HuH-7.5 (cell line): ENCODE measurements around the gene KRT78.
"Not testable (repeated sequence)": the region's sequence is repeated elsewhere in the genome, so short reads cannot be mapped to it uniquely, and the experiment has no call there.

Source experiments
- DNase-seq: peaks from one replicate; pipeline ENCODE4 v3.0.0; 2011; ENCODE audit warnings: low spot score

The KRT78 gene

DNA sequence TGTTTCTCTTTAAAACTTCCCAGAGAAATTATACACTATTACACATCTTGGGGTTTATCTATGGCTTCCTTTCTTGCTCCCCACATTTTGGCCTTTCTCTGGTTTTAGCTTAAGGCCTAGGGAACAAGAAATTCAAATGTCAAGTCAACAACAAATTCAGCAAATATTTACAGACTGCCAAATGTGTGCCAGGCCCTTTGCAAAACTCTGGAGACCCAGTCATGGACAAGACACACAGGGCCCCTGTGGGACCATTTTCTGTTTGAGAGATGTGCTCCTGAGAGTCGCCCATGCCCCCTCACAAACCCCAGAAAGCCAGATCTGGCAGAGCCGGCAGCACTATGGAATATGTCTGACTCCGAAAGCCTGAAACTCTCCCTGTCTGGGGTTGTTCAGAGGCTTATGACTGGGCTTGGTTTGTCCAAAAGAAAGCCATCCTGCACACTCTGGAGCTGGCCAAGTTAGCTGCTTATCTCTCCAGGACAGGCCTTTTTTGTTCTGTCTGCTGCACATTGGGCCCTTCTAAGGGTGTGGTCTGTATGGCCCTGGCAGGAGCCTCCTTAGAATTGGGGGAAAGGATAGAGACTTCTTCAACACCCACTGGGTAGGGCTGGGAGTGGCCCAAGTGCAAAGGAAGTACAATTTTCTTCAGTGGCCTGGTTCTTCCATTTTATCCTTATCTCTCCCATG, 51.8 kb downstream of the KRT78 start:
- DNase-seq: no peak

DNA sequence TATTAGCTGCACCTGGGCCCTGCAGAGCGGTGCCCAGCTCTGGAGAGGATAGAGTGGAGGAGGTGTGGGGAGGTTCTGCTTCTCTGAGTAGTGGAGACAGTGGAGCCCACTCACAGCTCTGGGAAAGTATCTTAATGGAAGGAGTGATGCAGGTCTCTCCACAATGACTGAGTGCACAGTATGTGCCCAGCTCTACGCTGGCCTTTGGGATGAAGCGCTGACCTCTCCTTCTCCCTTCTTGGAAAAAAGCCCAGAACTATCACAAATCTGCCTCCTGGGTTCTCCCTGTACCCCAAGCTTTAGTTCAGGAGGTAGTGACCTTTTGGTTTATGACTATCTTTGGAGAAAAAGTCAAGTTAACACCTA, 52.4 kb downstream of the KRT78 start:
- no peak for DNase-seq

DNA sequence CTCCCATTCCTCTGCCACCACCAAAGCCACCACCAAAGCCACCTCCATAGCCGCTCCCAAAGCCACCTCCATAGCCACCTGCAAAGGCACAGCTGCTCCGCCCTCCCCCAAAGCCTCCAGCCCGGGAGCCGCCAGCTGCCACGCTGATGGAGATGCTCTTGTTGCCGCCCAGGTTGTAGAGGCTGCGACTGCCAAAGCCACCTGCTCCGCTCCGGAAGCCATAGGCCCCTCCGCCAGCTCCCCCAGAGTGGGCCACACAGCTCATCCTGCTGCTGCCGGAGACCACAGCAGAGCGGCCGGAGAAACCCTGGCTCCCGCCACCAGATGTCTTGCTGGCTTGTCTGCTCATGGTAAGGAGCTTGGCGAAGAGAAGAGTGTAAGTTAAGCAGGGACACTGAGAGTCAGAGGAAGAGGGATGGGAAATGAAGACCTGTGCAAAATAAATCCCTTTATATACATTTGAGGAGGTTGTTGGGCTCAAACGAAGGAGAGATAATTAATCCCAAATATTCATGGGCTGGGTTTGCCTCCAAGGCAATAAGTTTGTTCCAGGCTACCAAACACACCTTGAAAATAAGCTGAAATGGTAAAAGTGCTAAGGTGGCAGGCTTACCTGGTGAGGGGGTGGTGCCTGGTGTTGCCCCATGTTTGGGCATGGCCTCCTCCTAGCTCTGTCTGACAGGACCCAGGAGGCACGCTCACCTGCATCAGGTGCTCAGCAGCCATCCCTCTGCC, 52.9 kb downstream of the KRT78 start, which contains the start of gene KRT3:
TSS of gene KRT3 (minus strand) at position 424 of the 735 bp plus-strand sequence. CDS start at position 349, 75 bp downstream.
- no peak for DNase-seq

DNA sequence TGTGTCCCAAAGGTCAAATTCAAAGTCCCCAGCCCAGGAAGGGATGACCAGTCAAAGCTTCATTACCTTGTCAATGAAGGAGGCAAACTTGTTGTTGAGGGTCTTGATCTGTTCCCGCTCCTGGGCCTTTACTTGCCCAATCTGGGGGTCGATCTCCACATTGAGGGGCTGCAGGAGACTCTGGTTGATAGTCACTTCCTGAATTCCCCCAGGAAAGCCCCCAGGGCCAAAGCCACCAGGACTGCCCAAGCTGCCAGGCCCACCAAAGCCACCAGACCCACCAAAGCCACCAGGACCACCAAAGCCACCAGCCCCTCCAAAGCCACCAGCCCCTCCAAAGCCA, 53.5 kb downstream of the KRT78 start:
- not testable (repeated sequence) for DNase-seq

DNA sequence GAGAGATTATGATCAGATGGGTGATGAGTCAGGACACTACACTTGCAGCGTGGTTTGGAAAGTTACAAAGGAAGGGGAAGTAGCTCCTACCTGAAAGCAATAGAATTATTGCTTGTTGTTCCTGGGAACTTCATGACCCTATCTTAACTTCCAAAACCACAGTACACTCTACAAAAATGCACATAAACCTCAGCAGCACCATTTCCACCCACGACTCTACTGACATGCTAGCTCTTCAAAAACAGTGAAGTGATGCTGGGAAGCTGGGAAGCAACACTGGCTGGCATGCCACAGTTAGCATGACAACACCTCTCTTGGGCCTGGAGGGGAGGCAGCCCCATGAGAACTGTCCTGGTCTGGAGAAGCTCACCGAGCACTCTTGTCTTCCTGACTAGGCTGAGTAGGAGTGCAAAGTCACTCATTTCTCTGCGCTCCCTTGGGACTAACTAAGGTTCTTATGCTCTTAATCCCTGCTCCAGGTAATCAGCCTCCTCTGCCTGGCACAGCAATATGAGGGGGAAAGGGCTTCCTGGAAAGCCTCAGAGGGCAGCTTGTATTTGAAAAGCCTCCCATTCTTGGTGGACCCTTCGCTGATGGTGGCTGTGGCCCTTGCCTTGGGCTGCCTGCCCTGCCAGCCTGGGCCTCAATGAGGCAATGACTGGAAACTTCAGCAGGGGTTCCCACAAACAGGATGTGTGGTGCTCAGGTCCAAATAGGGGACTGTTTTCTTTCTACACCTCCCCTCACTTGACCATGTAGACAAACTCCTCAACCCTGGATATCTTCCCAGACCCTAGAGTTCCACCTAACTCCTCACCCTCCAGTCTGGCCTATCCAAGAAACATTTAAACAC, 54.1 kb downstream of the KRT78 start:
- DNase-seq: no peak

DNA sequence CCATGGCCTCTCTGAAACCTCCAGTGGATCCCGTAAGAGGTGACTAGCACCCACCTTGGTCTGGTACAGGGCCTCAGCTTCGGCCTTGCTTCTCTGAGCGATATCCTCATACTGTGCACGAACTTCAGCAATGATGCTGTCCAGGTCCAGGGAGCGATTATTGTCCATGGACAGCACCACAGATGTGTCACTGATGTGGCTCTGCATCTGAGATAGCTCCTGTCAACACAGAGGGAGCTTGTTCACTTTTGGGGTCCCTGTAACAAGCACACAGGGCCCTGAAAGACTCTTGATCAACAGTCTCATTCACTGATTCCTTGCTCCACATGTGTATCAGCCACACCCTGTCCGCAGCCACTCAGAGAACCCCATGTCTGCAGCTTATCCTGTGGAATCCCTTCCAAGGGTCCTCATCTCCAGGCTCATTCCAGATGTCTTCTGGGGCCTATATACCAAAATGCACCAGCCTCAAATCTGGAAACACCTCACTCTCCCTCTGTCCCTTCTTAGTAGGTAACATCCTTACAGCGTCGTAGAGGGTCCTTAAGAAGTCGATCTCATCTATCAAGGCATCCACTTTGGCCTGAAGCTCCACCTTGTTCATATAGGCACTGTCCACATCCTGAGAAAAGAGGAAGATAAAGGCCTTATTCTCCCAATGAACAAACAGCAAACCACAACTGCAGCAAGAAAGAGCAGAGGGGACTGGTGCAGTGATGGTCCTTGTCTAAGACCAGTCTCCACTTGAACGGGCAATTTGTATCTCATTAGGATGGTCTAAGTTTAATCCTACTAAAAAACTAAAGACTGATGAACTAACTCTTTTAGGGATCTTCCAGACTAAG, 56.4 kb downstream of the KRT78 start:
- DNase-seq: no peak

DNA sequence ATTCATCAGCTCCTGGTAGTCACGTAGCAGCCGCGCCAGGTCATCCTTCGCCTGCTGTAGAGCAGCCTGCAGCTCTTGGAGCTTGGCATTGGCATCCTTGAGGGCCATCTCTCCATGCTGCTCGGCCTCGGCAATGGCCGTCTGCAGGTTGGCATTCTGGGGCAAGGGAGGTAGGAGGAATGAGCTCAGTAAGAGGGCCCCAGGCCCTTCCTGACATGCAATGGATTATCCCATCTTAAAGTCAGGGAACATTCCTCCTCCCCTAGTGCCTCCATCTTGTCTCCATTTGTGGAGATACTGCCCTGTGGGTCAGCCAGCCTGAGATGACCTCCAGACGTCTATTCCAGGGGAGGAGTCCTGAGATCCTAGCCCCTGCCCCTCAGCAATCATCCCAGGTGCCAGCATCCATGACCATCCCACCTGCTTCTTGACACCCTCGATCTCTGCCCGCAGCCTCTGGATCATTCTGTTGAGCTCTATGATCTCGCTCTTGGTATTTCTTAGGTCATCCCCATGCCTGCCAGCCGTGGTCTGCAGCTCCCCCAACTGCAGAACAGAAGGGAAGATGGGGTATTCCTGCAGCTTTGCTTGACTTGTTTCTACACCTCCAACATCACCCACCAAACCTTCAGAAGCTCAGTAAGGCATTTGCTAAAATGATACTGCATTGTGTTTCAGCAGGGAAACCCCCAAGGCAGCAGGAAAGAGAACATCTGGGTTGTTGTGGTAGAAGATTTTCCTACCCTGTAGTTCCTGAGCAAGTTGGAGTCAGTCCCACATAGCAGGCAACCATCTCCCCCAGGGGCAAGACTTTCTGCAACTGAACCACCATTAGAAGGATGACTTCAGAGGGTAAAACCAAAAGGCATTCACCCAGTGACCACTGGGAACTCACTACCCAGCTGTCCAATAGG, 57.3 kb downstream of the KRT78 start:
- no peak for DNase-seq

DNA sequence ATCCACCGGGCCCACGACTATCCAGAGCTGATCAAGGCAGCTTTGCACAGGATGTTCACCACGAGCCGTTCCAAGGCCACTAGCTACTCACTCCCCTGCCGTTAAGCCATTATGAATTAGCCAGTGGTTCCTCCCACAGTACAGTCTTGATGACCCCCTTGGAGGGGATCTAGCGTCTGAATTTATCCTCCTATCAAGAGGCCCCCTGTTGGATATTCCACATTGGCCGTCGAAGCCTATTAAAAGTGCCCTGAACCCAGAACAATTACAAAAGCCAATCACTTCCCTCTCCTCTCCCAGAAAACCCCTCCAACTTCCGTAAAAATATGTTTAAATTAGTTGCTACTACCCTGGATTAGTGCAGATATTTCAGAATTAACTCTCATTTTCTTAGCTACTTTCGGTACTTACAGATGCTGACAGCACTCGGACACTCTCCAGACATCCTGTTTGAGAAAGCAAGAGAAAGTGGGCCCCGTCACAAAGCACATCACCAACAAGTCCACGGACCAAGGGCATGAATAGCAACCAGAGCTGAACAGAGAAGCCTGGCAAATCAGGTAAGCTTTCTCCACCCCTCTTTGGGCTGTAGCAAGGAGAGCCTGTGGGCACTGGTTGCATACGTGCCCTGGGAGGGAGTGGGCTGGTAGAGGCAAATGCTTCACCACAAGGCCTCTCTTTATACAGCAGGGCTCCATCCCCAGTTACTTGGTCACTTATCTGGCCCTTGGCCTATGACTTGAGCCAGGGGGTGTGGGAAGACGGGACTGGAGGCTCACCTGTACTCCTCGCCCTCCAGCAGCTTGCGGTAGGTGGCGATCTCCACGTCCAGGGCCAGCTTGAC, 58.1 kb downstream of the KRT78 start:
- no peak for DNase-seq

DNA sequence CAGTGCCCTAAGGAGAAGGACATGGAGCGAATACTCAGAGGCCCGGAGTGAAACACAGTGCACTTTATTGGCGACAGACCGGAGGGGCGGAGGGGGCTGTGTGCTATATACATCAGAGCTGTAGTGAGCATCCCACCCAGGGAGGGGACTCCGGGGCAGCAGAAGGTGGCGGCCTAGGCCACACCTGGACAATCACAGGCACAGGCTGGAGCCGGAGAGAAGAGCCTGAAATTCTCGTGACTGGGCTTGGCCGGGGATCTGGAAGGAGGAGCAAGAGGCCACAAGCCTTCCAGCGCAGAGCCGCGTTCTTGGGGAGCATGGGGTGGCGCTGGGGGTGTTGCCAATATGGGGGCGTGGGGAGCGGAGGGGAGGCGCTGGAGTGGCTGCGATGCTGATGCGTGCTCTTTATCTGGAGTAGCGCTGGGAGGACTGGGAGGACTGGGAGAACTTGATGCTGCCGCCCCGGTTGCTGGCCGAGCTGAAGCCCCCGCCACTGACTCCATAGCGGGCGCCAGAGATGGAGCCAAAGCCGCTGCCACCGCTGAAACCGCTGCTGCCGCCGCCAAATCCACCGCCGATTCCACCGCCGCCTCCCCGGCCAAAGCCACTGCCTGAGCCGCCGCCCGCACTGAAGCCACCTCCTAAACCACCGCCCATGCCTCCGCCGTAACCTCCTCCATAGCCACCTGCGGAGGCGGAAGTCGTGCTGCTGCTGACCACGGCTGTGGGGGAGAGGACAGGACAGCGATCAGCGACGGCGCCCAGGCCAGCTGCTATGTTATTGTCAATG, 59.0 kb downstream of the KRT78 start:
- DNase-seq: no peak

DNA sequence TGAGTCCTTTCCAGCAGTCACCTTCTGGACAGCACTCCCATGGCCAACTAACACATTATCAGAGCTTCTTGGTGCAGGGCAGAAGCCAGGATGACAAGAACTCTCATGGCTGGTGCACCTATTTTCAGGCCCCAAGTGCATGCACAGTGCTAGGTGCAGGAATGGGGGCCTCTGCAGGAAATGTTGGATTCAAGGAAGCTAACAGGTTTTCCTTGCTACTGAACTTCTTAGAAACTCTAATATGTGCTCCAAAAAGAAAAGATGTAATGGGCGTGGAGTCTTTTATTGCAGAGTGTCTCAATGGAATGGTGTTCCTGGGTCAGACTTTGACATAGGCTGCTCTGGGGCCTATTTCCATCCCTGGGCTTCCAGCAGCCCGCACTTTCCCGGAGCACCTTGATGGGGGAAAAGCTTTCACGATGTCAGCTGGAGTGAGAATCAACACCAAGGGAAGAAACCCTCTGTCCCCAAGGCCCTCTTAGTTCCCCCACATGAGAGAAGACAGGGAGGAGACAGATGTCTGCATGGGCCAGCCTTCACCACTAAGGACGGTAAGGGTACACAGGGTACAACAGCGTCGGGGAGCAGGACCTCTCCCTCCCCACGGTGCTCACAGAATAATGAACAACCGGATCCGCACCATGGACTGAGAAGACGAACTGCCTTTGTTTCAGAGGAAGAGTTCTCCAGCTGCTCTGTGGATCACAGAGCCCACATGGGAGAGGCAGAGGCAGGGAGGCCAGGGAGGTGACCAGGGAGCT, 59.7 kb downstream of the KRT78 start:
- DNase-seq: no peak

DNA sequence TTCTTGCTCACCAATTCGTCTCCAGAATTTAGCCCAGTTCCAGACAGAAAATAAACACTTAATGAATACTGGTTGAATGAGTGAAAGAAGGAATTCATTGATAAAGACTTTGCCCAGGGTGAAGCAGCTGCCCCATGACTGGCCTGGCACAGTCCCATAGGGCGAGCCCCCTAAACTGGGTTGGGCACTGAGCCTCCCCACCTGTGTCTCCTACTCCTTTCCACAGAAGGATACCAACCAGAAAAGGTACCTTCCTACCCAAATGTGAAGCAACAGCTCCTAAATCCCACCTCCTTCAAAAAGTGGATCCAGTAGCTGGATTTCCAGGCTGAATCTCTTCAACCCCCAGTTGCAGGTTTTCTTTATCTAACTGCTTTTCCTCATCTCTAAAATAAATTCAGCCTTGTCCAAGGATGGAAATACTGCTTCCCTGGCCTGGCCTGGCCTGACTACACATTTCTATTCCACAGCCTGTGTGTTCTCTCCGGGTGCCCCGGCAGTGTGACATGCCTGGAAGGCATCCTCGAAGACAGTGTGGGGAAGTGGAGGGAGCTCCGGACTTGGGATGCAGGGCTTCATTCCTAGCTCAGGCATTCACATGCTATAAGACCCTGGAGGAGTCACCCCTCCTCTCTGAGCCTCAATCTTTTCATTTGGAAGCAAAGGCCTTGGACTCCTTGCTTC, 60.5 kb downstream of the KRT78 start:
- no peak for DNase-seq
